ENCODE data around the gene CCR4.

The CCR4 gene

GRCh38 chr3:32989171-32989570 is 37.7 kb downstream of the CCR4 start:
- no peak for DNase-seq

GRCh38 chr3:32990116-32990515 is 38.7 kb downstream of the CCR4 start:
- no peak for DNase-seq

DNA sequence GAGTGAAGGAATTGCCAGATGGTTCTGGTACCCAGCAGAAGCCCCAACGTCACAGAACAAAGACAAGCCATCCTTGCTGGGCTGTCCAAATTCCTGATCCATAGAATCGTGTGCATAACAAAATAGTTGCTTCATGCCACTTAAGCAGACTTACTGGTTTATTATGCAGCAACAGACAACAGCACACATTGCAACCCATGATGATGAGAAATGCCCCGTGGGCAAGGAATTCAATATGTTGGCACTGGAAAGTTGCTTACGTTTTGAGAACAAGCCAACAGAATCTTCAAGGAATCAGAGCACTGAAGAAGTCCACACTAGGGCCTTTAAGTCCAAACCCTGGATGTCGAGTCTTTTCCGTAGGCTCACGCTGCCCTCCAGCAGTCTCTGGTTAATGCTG is 40.3 kb downstream of the CCR4 start:
- DNase-seq, result no peak

- DNase-seq, result no peak
Observed at GRCh38 chr3:32992310-32992686, 40.9 kb downstream of the CCR4 start.

- DNase-seq, result no peak
Observed at GRCh38 chr3:32994045-32994444, 42.6 kb downstream of the CCR4 start.

- no peak for DNase-seq
Observed at GRCh38 chr3:32995098-32995497, 43.7 kb downstream of the CCR4 start.

- DNase-seq, result peak; percentile 38
Observed at GRCh38 chr3:32996048-32996754, 44.8 kb downstream of the CCR4 start.

DNA sequence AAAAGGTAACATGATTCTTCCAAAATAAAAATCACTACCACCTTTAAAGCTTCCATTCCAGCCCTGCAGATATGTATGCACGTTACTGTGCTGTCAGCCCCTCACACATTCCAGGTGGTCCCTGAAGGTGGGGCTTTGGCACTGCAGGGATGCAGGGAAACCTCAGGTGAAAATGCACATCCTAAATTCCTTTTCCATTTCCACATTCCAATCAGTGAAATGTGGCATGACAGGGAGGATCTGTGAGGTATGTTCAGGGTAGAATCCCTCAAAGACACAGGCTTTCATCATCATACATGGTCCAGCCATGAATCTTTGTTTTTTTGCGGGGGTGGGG is 45.3 kb downstream of the CCR4 start:
- no peak for DNase-seq

GRCh38 chr3:32998631-32999451 is 47.4 kb downstream of the CCR4 start:
- DNase-seq, result no peak

DNA sequence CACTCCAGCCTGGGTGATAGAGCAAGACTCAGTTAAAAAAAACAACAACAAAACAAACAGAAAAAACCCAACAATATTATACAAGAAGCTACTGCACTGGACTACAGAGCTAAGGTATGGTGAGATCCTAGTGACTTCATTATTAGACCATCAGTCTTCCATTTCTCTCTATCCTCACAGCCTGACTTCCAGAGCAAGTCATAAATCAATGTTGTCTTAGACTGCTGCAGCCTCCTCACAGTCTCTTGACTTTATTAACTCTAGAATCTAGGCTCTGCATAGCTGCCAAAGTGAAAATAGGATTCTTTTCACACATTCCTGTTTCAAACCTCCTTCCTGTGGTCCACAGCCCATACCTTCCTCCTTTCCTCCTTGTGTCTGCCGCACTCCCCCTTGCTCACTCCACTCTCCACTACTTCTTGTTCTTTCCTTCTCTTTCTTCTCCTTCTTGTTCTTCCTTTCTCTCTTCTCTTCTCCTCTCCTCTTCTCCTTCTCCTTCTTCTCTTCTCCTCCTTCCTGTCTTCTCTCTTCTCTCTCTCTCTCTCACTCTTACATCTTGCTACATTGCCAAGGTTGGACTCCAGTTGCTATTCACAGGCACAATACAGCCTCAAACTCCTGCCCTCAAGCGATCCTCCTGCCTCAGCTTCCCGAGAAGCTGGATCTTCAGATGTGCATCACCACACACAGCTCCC is 49.4 kb downstream of the CCR4 start:
- DNase-seq, result no peak

DNA sequence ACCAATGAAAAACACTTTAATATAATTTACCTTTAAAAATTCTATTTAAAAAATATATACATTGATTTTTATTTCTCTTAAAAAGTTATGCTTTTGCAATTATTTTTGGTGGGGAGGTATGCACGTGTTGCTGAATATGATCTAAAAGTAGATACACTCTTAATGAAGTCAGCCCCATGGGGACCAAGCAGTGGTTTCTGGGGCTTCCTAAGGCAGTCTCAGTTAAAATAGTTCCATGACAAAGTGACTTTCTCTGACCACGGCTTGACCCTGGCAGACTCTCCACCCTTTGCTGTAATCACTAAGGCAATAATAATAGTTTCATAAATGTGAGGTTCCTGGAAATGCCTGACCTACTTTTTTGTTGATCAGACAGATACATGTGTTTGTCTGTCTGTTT is 50.4 kb downstream of the CCR4 start:
- no peak for DNase-seq

DNA sequence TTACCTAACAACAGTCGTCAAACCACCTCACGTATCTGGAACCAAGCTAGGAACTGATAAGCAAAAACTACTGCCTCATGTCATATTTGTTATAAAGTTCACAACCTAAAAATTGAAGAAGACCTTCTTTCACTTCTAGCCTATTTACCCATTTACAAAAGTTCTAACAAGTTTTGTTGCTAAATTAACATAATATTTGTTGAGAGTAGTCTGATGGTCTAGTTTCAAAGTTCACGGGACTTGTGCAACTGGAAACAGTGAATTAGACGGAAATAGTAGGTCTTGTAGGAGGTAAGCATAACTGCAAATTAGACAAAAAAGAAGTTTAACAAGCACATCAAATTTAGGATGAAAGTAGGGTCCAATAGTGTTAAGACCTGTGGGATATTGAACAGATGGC is 51.9 kb downstream of the CCR4 start:
- no peak for DNase-seq

DNA sequence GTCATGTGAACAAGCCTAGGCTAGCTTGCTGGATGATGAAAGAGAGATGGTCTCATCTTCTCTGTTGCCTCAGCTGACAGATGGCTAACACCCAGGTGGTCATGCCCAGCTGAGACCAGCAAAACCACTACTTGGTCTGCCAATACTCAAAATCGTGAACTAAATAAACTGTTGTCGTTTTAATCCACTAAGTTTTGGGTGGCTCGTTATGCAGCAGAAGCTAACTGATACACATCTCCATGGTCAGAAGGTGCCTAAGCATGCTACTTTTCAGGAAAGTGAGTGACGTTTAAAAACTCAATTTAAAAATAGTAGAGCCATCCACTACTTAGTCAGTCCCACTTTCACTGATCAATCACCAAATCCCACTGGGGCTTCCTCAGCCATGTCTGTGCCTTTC is 52.8 kb downstream of the CCR4 start:
- DNase-seq, result no peak

DNA sequence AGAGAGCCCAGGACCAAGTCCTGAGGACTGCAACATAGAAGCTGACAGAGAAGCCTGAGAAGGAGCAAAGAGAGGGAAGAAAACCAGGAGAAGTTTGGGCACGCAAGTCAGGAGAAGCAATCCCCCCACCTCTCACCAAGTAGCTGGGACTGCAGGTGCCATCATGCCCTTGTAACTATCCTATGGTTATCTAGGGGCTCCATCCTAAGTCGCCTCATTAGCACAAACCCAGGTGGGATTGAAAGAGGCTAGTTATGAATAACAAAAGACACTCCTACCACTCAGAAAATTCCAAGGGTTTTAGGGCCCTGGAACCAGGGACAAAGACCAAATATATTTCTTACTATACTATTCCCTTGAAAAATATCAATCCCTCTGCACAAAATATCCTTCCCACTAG is 53.5 kb downstream of the CCR4 start:
- no peak for DNase-seq

Data from NCI-H2029 treated with DMSO at 0.1 percent for 48 hours (cell line).